Measurements from ENCODE around the gene CDH4.

Gene CDH4

DNA sequence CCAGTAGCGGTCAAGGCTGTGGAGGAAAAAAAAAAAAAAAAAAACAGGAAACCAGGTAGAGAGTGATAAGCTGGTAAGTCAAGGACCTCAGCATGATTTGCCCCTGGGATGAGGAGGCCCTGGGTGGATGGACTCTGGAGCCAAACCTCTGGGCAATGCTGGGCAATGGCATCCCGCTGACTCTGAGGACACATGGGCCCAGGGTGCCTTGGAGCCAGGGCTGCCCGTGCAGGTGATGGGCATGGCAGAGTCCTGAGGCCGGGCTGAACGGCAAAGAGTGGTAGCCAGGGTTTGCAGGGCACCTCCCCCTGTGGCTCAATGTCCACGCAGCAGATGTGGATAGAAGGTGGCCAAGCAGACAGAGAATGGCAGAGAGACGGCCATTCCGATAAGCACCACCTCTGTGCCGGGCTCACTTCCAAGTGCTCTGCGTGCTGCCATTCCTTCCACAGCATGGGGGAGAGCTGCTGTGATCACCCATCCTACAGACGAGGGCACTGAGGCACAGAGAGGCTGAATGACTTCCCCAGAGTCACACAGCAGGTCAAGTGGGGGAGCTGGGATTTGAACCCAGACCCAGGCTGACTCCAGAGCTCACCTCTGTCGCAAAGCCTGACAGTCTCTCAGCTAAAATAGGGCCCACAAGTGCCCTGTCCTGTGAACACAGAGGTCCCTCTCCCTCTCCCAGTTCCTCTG lies 353.9 kb downstream of the CDH4 start:
- no peak for DNase-seq (ENCODE audit: low read depth)

DNA sequence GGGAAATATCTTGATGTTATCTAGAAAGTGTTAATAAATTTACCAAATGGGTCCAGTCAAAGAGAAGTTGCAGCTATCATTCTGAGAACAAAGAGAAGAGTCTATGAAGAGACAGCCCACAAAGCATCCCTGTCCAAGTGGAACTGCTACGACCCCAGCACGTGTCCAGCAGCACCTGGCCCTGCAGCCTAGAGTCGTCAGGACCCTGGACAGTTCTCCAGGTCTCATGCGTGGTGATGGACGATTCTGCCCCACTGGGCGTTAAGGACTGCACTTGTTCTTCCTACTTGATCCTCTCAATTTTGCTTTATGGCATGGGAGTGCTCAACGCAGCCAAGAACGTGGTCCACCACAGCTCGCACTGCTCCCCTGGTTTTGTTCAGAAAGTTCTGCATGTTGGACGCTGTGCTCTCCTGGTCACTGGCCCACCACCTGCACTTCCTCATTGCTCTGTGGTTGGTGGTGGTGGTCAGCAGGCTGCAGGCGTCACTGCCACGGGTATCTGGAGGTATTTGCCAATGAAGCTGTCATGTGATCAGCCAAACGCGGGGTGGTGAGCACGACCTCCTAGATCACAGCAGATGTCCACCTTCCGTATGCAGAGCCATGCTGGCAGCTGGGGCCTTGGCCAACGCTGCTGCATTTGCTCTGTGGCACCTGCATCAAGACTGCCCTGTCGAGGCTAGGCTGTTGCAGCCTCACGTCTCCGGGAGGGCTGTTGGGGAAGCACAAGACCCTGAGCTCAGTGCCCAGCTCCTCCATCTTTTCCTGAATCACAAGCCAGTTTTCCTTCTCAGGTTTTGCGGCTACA lies 356.4 kb downstream of the CDH4 start:
- DNase-seq (ENCODE audit: low read depth) = no peak

DNA sequence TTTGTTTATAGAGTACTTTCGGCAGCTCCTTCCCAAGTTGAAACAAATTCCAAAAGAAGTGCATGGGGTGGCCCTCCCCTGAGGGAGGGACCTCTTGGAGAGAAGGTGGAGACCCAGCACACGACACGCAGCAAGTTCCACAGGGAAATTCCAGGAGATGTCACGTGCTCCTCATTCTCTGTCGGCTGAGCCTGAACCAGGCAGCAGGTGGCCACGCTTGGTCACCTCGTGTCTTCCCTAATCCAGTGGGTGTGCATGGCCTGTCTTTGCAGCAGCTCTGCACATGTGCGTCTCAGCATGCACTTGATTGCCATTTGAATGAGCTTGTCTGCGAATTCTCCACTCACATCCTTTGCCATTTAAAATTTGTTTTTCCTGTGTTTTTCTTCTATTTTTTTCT lies 357.4 kb downstream of the CDH4 start:
- no peak for DNase-seq (ENCODE audit: low read depth)

DNA sequence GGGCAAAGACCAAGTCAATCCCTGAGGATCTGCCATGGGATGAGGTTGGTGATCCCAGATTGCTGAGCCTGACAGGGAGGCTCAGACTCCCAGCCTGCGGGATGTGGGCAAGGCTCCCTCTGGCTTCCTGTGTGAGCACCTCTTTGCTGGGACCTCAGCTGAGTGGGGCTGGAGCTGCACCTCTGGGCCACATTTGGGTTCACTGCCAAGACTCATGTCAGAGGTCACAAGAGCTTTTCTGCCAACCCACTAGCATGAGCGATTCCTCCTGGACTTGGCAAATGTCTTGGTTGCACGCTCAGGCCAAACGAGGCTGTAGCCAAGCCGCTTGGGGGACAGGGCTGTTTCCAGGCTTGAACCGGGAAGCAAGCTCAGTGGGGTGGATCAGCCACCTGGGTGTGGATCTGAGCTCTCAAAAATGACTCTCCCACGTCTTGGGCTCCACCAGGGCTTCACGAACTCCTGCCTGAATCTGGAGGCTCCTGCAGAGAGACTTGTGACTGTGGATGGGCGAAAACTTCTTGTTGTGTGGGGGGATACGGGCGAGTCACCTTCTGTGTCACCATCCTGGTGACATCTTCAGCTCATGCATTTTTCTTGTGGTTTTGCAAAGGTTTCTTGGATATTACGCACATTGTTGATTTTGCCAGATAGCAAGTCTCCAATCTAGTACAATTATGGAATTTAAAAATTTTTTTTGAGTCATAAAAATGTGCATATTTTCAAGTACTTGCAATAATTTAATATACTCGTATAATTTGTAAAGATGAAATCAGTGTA lies 359.5 kb downstream of the CDH4 start:
- DNase-seq (ENCODE audit: low read depth) = no peak

DNA sequence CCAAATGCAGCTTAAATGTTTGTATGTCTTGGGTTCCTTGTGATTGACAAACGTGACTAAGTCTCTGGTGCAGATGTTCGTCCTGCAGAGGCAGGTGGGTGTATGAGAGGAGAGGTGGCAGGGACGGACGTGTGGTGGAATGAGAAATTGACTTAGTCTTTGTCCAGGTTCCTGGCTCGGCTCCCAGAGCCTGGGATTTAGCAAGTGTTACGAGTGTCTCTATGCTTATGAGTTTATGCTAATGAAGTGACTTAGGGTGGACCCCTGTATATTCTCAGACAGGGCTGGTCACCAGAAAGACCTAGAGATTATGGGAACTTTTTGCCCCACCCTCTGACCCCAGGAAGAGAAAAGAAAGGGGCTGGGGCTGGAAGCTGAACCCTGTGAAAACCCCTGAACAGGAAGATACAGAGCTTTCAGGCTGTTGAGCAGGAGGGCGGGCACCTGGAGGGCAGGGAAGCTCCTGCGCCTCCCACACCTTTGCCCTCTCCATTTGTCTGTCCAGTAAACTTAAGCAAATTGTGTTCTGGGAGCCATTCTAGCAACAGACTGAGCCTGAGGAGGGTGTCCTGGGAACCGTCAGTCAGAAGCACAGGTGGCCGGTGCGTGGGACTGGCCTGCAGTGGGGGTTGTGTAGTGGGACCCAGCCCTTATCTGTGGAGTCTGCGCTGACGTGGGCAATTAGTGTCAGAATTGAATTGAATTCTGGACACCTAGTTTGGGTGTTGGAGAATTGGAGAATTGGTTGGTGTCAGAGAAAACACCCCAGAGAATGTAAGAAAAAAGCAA lies 362.1 kb downstream of the CDH4 start:
- no peak for DNase-seq (ENCODE audit: low read depth)

DNA sequence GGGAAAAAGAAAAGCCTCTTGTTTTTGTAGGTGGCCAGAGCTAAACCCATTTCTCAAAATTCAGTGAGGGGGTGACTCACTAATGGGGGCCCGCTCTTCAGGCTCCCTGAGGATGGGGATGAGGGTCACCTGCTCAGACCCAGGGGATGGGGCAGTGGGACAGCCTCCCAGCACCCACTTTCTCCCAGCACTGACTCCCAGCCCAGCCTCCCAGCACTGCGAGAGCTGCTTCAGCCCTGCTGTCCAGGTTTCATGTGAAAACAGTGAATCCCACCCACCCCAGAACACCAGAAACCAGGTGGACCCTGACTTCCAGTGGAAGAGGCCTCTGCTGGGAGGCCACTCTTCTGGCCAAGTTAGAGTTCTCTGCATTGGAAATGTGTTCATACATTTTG lies 362.6 kb downstream of the CDH4 start:
- no peak for DNase-seq (ENCODE audit: low read depth)

DNA sequence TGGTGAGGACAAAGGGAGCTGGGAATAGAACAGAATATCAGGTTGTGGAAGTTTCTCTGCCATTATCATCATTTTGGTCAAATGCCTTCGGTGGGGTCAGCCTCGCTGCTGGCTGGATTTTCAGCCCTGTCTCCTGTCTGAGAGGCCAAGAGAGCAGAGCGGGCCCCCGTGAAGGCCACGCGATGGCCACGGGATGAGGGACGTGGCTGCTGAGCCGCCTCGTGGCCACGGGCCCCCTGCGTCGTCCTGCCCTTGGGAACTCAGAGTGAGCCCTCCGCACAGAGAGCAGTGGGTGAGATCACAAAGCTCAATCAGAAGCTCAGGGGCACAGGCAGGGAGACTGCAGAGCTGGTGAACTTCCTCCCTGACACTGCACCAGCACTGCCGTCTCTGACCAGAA lies 363.7 kb downstream of the CDH4 start:
- no peak for DNase-seq (ENCODE audit: low read depth)

DNA sequence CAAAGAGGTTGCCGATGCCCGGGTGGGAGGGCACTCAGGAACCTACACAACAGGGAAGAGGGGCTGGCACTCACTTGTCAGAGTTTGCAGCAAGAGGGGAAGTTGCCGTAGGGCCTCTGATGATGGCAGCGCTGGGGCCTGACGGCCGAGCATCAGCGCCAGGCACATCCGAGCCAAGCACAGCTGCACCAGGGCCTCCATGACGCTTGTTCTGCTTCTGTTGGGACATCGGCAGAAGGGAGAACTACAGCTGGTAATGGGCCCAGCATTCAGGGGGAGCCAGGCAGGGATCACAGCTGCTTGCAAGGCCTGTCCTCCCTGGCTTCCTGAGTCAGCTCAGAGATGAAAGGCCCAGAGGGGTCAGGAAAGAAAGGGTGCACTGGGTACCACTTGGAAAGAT lies 367.7 kb downstream of the CDH4 start:
- no peak for DNase-seq (ENCODE audit: low read depth)

DNA sequence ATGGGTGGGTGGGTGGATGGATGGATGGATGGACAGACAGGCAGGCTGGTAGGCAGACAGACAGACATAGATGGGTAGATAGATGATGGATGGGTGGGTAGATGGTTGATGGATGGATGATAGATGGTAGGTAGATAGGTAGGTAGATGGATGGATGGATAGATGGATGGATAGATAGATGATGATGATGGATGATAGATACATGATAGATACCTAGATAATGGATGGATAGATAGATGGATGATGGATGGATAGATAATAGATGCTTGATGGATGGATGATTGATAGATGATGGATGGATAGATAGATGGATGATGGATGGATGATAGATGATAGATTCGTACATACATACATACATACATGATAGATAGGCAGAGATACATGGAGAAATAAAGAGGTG lies 368.1 kb downstream of the CDH4 start:
- DNase-seq (ENCODE audit: low read depth) = no peak

DNA sequence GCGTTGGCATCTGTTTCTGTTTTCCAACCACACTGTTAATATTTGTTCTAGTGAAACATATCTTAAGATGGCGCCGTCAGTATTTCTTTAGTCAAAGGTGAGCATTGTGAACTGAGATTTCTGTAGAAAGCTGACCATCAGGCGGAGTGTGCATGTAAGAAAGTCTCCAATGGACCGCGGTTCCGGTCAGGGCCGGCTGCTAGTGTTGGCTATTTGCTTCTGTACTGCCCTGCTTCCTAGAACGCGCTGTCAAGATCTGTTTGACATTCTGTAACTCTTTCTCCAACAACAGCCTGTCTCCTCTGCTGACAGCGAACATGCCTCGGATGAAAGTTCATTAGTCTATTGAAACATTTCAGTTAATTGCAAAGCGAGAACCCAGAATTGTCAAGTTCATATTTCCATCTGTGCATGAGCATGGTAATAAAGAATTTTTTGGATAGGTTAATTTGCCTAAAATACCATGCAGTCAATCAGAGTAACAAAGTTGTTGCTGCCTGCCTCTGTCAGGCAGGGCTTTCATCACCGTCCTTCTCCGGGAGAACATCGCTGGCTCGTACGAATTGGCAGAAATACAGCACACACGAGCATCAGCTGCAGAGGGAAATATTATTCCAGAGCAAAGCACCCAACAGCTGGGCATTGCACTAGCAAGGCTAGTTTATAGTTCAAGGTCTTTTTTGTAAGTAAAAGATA lies 369.1 kb downstream of the CDH4 start:
- DNase-seq (ENCODE audit: low read depth) = no peak

DNA sequence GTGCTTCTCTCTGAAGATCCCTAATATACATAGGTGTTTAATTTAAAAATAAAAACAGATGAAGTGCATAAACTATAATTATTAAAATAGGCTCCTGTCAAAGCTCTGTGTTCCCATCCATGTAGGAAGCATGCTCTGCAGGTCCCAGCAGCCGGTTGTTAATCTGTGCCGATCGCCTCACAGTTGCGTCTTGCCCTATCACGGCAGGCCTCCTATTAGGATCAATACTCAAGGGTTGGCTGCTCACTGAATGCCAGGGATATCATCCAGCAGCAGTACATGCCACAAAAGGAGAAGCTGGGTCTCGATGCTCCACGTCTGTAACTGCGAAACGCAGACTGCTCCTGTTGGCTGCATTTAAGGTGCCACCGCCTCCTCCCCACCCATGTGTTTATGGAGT lies 369.8 kb downstream of the CDH4 start:
- no peak for DNase-seq (ENCODE audit: low read depth)

DNA sequence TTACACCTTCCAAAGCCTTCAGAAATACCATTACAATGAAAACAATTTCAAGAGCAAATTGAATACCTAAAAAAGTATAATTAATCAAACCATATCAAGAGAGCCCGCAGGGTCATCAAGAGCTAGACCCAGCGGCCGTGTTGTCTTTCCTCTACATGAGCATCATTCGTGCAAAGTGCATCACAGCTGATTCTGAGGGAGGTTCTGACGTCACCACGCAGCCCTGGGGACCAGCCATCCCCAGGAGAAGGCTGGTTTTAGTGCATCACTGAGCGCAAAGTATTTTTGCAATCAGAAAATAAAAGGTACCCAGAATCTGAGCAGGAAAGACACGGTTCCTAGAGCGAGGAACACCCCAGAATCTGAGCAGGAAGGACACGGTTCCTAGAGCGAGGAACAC lies 371.4 kb downstream of the CDH4 start:
- no peak for DNase-seq (ENCODE audit: low read depth)

DNA sequence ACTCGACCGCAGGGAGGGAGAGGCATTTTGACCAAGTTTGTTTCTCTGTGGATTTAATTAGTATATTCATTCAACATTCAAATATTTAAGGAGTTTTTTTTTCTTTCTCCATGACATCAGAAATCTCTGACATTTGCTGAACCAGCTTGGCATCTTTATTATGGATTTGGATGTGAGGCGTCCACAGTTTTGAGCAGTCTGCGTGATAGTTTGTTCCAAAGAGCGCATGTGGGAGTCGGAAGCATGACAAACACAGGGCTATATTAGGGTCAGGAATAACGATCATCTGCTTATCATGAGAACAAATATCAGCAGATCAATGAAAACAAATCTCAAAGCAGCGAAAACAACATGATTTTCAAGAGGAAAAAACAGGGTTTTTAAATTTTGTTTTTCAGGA lies 373.2 kb downstream of the CDH4 start:
- no peak for DNase-seq (ENCODE audit: low read depth)

DNA sequence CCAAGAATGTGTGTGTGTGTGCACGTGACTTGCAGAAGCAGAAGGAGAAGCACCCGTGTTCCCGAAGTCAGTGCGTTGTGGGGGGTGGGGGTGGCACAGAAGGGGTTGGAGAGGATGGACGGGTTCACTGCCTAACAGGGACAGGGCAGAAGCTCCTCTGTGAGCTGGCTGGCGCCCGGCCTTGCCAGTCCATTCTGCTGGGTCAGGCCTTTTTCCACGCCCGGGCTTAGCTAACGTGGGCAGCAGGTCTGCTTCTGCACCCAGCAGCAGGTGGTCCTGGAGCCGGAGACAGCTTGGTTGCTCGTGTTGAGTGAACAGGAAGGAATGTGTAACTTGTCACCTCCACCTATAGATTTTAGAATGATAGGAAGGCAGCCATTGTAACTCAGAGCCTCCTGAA lies 374.4 kb downstream of the CDH4 start:
- DNase-seq (ENCODE audit: low read depth) = no peak

DNA sequence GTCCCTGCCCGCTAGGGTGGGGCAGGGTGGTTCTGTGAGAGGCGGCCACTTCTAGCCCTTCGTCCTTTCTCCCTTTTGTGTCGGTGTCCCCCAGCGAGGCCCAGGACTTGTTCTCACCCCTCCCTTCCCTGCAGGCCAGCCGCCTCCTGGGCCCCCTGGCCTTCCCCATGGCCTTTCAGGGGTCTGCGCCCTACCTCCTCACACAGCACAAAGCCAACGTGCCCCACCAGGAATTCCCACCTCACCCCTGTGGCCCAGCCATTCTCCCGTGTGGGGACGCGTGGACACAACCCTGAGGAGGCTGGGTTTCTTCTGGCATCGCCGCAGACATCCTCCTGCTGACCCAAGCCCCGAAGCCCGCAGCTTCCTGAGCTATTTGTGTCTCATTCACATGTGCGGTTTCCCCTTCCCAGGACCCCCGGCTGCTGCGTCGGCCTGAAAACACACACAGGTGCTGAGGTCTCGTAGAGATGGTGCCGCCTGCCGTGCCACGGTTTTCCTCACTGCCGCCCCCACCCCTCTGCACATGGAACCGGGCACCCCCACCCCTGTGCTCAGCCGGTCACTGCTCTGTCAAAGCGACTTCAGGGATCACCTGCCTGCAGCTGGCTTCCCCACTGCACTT lies 375.8 kb downstream of the CDH4 start:
- no peak for DNase-seq (ENCODE audit: low read depth)

DNA sequence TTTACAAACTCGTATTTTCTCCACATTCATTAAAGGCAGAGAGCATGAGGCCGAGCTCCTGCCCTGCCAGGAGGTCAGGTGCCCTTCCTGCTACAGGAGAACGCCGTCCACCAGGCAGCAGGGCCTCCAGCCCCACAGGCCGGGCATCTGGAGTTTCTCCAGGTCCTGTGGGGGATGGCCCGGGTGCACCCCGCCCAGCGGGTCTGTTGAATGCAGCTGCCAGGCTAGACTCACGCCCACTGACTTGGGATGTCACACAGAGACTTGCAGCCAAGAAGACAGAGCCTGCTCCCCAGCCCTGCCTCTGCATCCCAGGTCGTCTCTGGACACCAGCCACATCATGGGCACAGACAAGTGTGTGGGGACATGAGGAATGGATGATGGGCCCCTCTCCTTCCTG lies 376.4 kb downstream of the CDH4 start:
- no peak for DNase-seq (ENCODE audit: low read depth)

DNA sequence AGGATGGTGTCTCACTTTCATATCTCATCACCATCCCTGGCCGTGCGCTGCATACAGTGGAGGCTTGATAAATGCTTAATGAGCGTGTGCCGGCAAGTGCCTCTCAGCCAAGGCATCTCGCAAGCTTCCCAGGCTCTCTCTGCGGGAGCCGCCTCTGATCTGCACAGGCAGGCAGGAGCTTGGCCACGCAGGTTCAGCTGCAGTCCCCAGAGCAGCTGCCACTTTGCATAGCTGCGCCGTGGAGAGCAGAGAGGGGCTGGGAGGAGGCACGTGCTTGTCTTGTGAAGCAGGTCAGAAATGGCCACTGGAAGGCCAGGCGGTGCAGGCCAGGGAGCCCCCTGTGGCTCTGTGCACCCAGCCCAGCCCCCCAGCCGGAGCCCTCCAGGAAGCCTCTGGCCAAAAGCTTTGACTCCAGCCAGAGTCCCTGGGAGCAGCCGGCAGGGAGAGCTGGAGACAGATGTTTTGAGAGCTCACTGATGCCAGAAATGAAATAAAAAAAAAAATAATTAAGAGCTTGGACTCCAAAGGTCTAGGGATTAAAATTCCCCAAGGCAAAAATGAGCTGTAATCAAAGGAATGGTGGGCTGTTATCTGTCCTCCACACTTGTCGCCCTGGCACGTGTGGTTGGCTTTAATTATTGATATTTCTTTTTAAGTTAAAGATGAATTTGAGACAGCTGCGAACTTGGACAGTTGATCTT lies 377.0 kb downstream of the CDH4 start:
- no peak for DNase-seq (ENCODE audit: low read depth)

DNA sequence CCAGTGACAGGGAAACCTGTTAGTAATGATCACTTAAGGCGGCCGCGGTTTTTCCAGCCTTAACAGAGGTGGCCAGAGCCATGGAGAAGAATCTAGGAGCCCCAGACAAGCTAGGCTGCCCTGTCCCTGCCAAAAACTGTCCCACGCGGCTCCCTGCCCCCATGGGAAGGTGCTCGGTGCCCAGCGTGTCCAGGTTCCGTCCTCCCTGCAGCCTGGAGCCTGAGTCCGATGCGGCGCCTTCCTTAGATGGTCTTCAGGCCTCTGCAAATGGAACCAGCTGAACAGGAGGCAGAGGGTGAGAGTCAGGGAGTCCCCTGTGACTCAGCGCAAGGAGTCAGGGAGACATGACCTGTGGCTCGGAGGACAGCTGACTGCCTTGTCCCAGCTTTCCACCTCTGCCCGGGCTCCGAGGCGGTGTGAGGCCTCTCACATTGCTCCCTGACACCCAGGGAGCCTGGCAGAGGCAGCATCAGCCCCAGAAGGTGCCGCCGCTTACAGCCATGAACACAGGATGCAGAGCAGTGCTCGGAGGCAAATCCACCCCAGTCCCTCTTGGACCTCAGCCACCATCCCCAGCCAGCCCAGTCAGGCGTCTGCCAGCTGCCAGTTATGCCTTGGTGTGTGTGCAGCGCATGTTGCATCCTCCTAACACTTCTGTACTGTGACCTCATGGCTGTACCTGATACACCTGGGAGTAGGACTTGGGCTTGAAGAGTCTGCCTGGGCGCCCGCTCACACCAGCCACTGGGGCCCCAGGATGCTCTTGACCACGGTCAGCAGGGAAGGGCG lies 377.7 kb downstream of the CDH4 start:
- DNase-seq (ENCODE audit: low read depth) = no peak

DNA sequence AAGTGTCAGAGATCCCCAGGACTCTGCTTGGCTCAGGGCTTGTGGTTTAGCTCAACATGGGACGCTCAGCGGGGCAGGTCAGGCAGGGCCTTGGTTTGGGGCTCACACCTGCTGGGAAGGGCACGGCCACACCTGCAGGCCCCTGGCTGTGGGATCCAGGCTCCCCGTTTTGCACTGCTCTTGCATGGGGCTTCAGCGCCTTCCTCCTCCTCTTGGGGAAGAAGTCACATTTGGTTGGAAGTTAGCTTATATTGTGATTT lies 378.3 kb downstream of the CDH4 start:
- no peak for DNase-seq (ENCODE audit: low read depth)

DNA sequence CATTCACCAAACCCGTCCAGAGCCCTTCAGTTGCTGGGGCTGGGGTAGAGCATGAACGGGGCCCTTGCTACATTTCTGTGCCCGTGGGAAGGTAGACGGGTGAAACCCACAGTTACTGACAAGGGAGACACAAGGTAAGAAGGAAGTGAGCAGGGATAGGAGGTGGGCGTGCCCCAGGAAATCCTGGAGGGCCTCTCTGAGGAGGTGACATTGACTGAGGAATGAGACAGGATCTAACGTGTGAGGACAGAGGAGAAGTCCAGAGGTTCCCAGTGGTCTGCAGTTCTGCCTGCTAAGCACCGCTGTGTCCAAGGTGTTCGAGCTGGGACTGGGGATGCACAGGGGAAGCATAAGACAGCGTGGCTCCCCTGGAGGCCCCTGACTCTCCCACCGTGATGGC lies 378.8 kb downstream of the CDH4 start:
- DNase-seq (ENCODE audit: low read depth) = no peak

All from fibroblast of the conjunctiva (primary cell).